Measurements from ENCODE around the gene PEAK1.
A peak's percentile ranks its signal among the peaks of the same experiment; 100 is the strongest.
"Not testable (repeated sequence)": the region's sequence is repeated elsewhere in the genome, so short reads cannot be mapped to it uniquely, and the experiment has no call there.

The PEAK1 gene

GRCh38 chr15:77186594-77187011, 233.3 kb downstream of the PEAK1 start:
- no peak overlapping the region for H3K27ac ChIP-seq
- H4K20me1 ChIP-seq (ENCODE audit: insufficient read depth) = no peaks in the 10 kb centered on the region
- H3K4me3 ChIP-seq (IDR thresholded peaks at IDR 0.05; ENCODE audit: insufficient read depth, low read depth, low read length) = no peak overlapping the region
- TF ChIP-seq, protein P1, sequence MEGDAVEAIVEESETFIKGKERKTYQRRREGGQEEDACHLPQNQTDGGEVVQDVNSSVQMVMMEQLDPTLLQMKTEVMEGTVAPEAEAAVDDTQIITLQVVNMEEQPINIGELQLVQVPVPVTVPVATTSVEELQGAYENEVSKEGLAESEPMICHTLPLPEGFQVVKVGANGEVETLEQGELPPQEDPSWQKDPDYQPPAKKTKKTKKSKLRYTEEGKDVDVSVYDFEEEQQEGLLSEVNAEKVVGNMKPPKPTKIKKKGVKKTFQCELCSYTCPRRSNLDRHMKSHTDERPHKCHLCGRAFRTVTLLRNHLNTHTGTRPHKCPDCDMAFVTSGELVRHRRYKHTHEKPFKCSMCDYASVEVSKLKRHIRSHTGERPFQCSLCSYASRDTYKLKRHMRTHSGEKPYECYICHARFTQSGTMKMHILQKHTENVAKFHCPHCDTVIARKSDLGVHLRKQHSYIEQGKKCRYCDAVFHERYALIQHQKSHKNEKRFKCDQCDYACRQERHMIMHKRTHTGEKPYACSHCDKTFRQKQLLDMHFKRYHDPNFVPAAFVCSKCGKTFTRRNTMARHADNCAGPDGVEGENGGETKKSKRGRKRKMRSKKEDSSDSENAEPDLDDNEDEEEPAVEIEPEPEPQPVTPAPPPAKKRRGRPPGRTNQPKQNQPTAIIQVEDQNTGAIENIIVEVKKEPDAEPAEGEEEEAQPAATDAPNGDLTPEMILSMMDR (conservative IDR thresholded peaks at IDR 0.05; ENCODE audit: low read depth, low read length) = peak; percentile 42; the same call in 1 of the 2 replicates
- H3K79me2 ChIP-seq (ENCODE audit: insufficient read depth, low read depth) = no peaks in the 10 kb centered on the region
- peaks cover 22% of the 10 kb centered on the region for H3K4me1 ChIP-seq (ENCODE audit: low read depth, poor library complexity, severe bottlenecking)
- H3K9ac ChIP-seq = no peak overlapping the region
- H3K27me3 ChIP-seq (ENCODE audit: insufficient read depth, low read depth) = no peaks in the 10 kb centered on the region
- H3K4me2 ChIP-seq = no peak overlapping the region
- no peaks in the 10 kb centered on the region for H3K36me3 ChIP-seq (ENCODE audit: insufficient read depth)
- H2AFZ ChIP-seq (ENCODE audit: low read depth) = no peak overlapping the region

GRCh38 chr15:77185242-77185785, 234.6 kb downstream of the PEAK1 start:
- H3K4me1 ChIP-seq (ENCODE audit: low read depth, poor library complexity, severe bottlenecking) = peaks cover 22% of the 10 kb centered on the region

GRCh38 chr15:77184352-77184751, 235.6 kb downstream of the PEAK1 start:
- not testable (repeated sequence) for H3K36me3 ChIP-seq (ENCODE audit: insufficient read depth); H3K79me2 ChIP-seq (ENCODE audit: insufficient read depth, low read depth); H3K9ac ChIP-seq; H2AFZ ChIP-seq (ENCODE audit: low read depth); H3K4me2 ChIP-seq; H3K4me3 ChIP-seq (IDR thresholded peaks at IDR 0.05; ENCODE audit: insufficient read depth, low read depth, low read length); H4K20me1 ChIP-seq (ENCODE audit: insufficient read depth); H3K27me3 ChIP-seq (ENCODE audit: insufficient read depth, low read depth); H3K27ac ChIP-seq
- peaks cover 32% of the 10 kb centered on the region for H3K4me1 ChIP-seq (ENCODE audit: low read depth, poor library complexity, severe bottlenecking)

More at GRCh38 chr15:77185242-77185785, 234.6 kb downstream of the PEAK1 start:
- H3K79me2 ChIP-seq (ENCODE audit: insufficient read depth, low read depth) = no peaks in the 10 kb centered on the region
- H3K36me3 ChIP-seq (ENCODE audit: insufficient read depth) = no peaks in the 10 kb centered on the region
- TF ChIP-seq, protein P1 (conservative IDR thresholded peaks at IDR 0.05; ENCODE audit: low read depth, low read length) = no peak
- no peak overlapping the region for H3K27ac ChIP-seq
- no peak overlapping the region for H2AFZ ChIP-seq (ENCODE audit: low read depth)
- no peak overlapping the region for H3K4me2 ChIP-seq
- H4K20me1 ChIP-seq (ENCODE audit: insufficient read depth) = no peaks in the 10 kb centered on the region
- H3K9ac ChIP-seq = no peak overlapping the region
- H3K27me3 ChIP-seq (ENCODE audit: insufficient read depth, low read depth) = no peaks in the 10 kb centered on the region
- H3K4me3 ChIP-seq (IDR thresholded peaks at IDR 0.05; ENCODE audit: insufficient read depth, low read depth, low read length) = no peak overlapping the region

- H3K9ac ChIP-seq = no peak overlapping the region
- H3K4me1 ChIP-seq (ENCODE audit: low read depth, poor library complexity, severe bottlenecking) = peaks cover 36% of the 10 kb centered on the region
- no peaks in the 10 kb centered on the region for H3K36me3 ChIP-seq (ENCODE audit: insufficient read depth)
- H3K27me3 ChIP-seq (ENCODE audit: insufficient read depth, low read depth) = no peaks in the 10 kb centered on the region
- H3K4me3 ChIP-seq (IDR thresholded peaks at IDR 0.05; ENCODE audit: insufficient read depth, low read depth, low read length) = no peak overlapping the region
- no peak overlapping the region for H3K4me2 ChIP-seq
- no peaks in the 10 kb centered on the region for H4K20me1 ChIP-seq (ENCODE audit: insufficient read depth)
- TF ChIP-seq, protein P1 (conservative IDR thresholded peaks at IDR 0.05; ENCODE audit: low read depth, low read length) = no peak
- H3K79me2 ChIP-seq (ENCODE audit: insufficient read depth, low read depth) = no peaks in the 10 kb centered on the region
- no peak overlapping the region for H2AFZ ChIP-seq (ENCODE audit: low read depth)
- H3K27ac ChIP-seq = no peak overlapping the region
These were observed 236.8 kb downstream of the PEAK1 start for GRCh38 chr15:77183066-77183465.

GRCh38 chr15:77181305-77182074, 238.4 kb downstream of the PEAK1 start:
- no peak overlapping the region for H3K9ac ChIP-seq

More at GRCh38 chr15:77181305-77182074, 238.4 kb downstream of the PEAK1 start:
- H3K27ac ChIP-seq = no peak overlapping the region
- H3K4me3 ChIP-seq (IDR thresholded peaks at IDR 0.05; ENCODE audit: insufficient read depth, low read depth, low read length) = no peak overlapping the region
- H3K27me3 ChIP-seq (ENCODE audit: insufficient read depth, low read depth) = no peaks in the 10 kb centered on the region
- peaks cover 20% of the 10 kb centered on the region for H3K4me1 ChIP-seq (ENCODE audit: low read depth, poor library complexity, severe bottlenecking)
- no peak overlapping the region for H2AFZ ChIP-seq (ENCODE audit: low read depth)
- H3K79me2 ChIP-seq (ENCODE audit: insufficient read depth, low read depth) = no peaks in the 10 kb centered on the region
- H3K36me3 ChIP-seq (ENCODE audit: insufficient read depth) = no peaks in the 10 kb centered on the region
- H3K4me2 ChIP-seq = no peak overlapping the region
- H4K20me1 ChIP-seq (ENCODE audit: insufficient read depth) = no peaks in the 10 kb centered on the region
- TF ChIP-seq, protein P1 (conservative IDR thresholded peaks at IDR 0.05; ENCODE audit: low read depth, low read length) = no peak

All from KMS-11 (cell line).